Measurements from ENCODE around the gene AP2B1. TPM values are rescaled to one million over a fixed set of nuclear protein-coding genes. Genes with fewer than 3 reads are reported as not detected.

AP2B1 gene
- polyA plus RNA-seq, 1 of the 3 experiments (the other 2 are of a cell fraction), result 97.8 TPM

GRCh38 chr17:35630530-35631148 lies 43.5 kb downstream of the AP2B1 start (continued):
- TF ChIP-seq FOXJ3 (CRISPR knock-in tag; IDR thresholded peaks at IDR 0.05) (no peak), USF1 (IDR thresholded peaks at IDR 0.05; ENCODE audit: borderline replicate concordance, low read depth) (no peak), RCOR1 (IDR thresholded peaks at IDR 0.05; ENCODE audit: low read length) (no peak)

DNA sequence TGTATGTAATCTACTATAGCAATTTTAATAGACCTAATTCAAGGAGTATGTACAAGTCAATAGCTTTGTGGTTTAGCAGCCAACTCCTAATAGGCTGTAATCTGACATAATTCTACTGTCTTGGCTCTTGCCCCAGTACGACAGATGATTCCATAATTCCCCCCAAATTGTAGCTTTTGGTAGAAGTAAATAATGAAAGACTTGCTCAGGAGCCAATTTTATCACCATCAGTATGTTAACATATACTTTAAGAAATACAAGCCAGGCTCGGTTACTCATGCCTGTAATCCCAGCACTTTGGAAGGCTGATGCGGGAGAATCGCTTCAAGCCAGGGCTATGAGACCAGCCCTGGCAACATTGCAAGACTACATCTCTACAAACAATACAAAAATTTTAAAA lies 53.9 kb downstream of the AP2B1 start:
- Histone ChIP-seq H3K36me3 (replicated peaks in 1 of 2; ENCODE audit: control insufficient read depth in 1 of 2, insufficient read depth in 2 of 2, low read length in 1 of 2) (peaks cover 65 to 68% of the 10 kb centered on the region in 2 experiments), H2AFZ (ENCODE audit: low read depth) (no peak overlapping the region), H3K27me3 (ENCODE audit: insufficient read depth) (no peaks in the 10 kb centered on the region), H3K4me2 (no peak overlapping the region), H3F3A (replicated peaks; ENCODE audit: insufficient read depth) (no peaks in the 10 kb centered on the region), H3K79me2 (ENCODE audit: insufficient read depth) (0 out of 2 replicates have a peak, but pooled peaks cover 8% of the 10 kb centered on the region), H3K9ac (no peak overlapping the region), H3K9me2 (no peaks in the 10 kb centered on the region), H3K9me3 (no peaks in the 10 kb centered on the region), H3K27ac (ENCODE audit: low read depth in 2 of 2, low read length in 1 of 2) (no peak overlapping the region), H3K4me3 (ENCODE audit: low read depth in 2 of 2, low read length in 1 of 2) (no peak overlapping the region), H3K4me1 (ENCODE audit: control insufficient read depth in 1 of 2, insufficient read depth in 2 of 2, low read depth in 1 of 2, low read length in 1 of 2) (no peaks in the 10 kb centered on the region), H4K20me1 (ENCODE audit: insufficient read depth) (no peaks in the 10 kb centered on the region; the same call in 1 of the 2 replicates)
- DNase-seq, result no peak
- WGBS (ENCODE audit: low lambda C conversion rate), result 97% methylated on average over 4 of the region's 4 CpGs
- ChIA-PET CTCF (interaction anchor here (1.2 to 1.9 kb wide), 3 partner anchors 105 to 123 kb away, joined by 3 to 11 read pairs (median 4); no protein-coding TSS in a partner anchor), POLR2A (no interaction called here)
- TF ChIP-seq EP300 (IDR thresholded peaks at IDR 0.05; ENCODE audit: borderline replicate concordance in 1 of 2, low read depth in 1 of 2, low read length in 1 of 2), result no peak

GRCh38 chr17:35645923-35646322 lies 58.8 kb downstream of the AP2B1 start:
- H3K9me2 ChIP-seq, result no peaks in the 10 kb centered on the region
- ChIA-PET POLR2A (no interaction called here), CTCF (no interaction called here)
- no peaks in the 10 kb centered on the region for H3K4me1 ChIP-seq (ENCODE audit: control insufficient read depth in 1 of 2, insufficient read depth in 2 of 2, low read depth in 1 of 2, low read length in 1 of 2)
- TF ChIP-seq RAD21 (IDR thresholded peaks at IDR 0.05; ENCODE audit: low read length) (no peak), TCF12 (IDR thresholded peaks at IDR 0.05) (no peak), YY1 (IDR thresholded peaks at IDR 0.05; ENCODE audit: low read depth) (no peak), FOSL2 (IDR thresholded peaks at IDR 0.05; ENCODE audit: borderline replicate concordance, low read depth) (no peak)
- DNase-seq, result no peak
- H3K4me3 ChIP-seq (ENCODE audit: low read depth in 2 of 2, low read length in 1 of 2), result no peak overlapping the region
- H3K9ac ChIP-seq, result no peak overlapping the region
- peaks cover 46 to 60% of the 10 kb centered on the region in 2 experiments for H3K36me3 ChIP-seq (replicated peaks in 1 of 2; ENCODE audit: control insufficient read depth in 1 of 2, insufficient read depth in 2 of 2, low read length in 1 of 2)
- 46% methylated on average over 2 of the region's 2 CpGs for WGBS (ENCODE audit: low lambda C conversion rate)
- H3K27ac ChIP-seq (ENCODE audit: low read depth in 2 of 2, low read length in 1 of 2), result no peak overlapping the region
- peaks cover 12% of the 10 kb centered on the region; the same call in 1 of the 2 replicates for H3K79me2 ChIP-seq (ENCODE audit: insufficient read depth)
- no peaks in the 10 kb centered on the region for H3K9me3 ChIP-seq
- no peak overlapping the region for H3K4me2 ChIP-seq
- H4K20me1 ChIP-seq (ENCODE audit: insufficient read depth), result no peaks in the 10 kb centered on the region; the same call in 1 of the 2 replicates
- no peaks in the 10 kb centered on the region for H3F3A ChIP-seq (replicated peaks; ENCODE audit: insufficient read depth)
- no peaks in the 10 kb centered on the region for H3K27me3 ChIP-seq (ENCODE audit: insufficient read depth)
- no peak overlapping the region for H2AFZ ChIP-seq (ENCODE audit: low read depth)

- no peak for DNase-seq
- peaks cover 6% of the 10 kb centered on the region for H3F3A ChIP-seq (replicated peaks; ENCODE audit: insufficient read depth)
- ChIA-PET CTCF (interaction anchor here (1.0 to 5.5 kb wide), 3 partner anchors 39 to 96 kb away, joined by 3 to 19 read pairs (median 7); no protein-coding TSS in a partner anchor), POLR2A (no interaction called here)
- no peak overlapping the region for H2AFZ ChIP-seq (ENCODE audit: low read depth)
- H3K27ac ChIP-seq (ENCODE audit: low read depth in 2 of 2, low read length in 1 of 2), result no peak overlapping the region
- 100% methylated on average over 1 of the region's 1 CpG for WGBS (ENCODE audit: low lambda C conversion rate)
- H3K79me2 ChIP-seq (ENCODE audit: insufficient read depth), result peaks cover 22% of the 10 kb centered on the region; the same call in 1 of the 2 replicates
- no peaks in the 10 kb centered on the region for H3K9me2 ChIP-seq
- H3K36me3 ChIP-seq (replicated peaks in 1 of 2; ENCODE audit: control insufficient read depth in 1 of 2, insufficient read depth in 2 of 2, low read length in 1 of 2), result peaks cover 33 to 75% of the 10 kb centered on the region in 2 experiments
- TF ChIP-seq PBX3 (IDR thresholded peaks at IDR 0.05), result no peak
- TF ChIP-seq, protein P1, sequence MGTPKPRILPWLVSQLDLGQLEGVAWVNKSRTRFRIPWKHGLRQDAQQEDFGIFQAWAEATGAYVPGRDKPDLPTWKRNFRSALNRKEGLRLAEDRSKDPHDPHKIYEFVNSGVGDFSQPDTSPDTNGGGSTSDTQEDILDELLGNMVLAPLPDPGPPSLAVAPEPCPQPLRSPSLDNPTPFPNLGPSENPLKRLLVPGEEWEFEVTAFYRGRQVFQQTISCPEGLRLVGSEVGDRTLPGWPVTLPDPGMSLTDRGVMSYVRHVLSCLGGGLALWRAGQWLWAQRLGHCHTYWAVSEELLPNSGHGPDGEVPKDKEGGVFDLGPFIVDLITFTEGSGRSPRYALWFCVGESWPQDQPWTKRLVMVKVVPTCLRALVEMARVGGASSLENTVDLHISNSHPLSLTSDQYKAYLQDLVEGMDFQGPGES (IDR thresholded peaks at IDR 0.05; ENCODE audit: low read depth, low read length), result no peak
- no peak for TF ChIP-seq MAX (IDR thresholded peaks at IDR 0.05; ENCODE audit: low read depth)
- TF ChIP-seq TCF12 (IDR thresholded peaks at IDR 0.05), result no peak
- no peak for TF ChIP-seq RFX5 (IDR thresholded peaks at IDR 0.05; ENCODE audit: low read length)
- no peak for TF ChIP-seq SMC3 (IDR thresholded peaks at IDR 0.05; ENCODE audit: low read depth, low read length)
- no peak for TF ChIP-seq NFIC (IDR thresholded peaks at IDR 0.05; ENCODE audit: borderline replicate concordance)
- no peak for TF ChIP-seq CHD2 (IDR thresholded peaks at IDR 0.05; ENCODE audit: low read length, partially characterized antibody)
- no peaks in the 10 kb centered on the region for H3K4me1 ChIP-seq (ENCODE audit: control insufficient read depth in 1 of 2, insufficient read depth in 2 of 2, low read depth in 1 of 2, low read length in 1 of 2)
- no peaks in the 10 kb centered on the region for H3K27me3 ChIP-seq (ENCODE audit: insufficient read depth)
- no peak overlapping the region for H3K9ac ChIP-seq
- no peaks in the 10 kb centered on the region; the same call in 1 of the 2 replicates for H4K20me1 ChIP-seq (ENCODE audit: insufficient read depth)
- no peak overlapping the region for H3K4me2 ChIP-seq
- H3K9me3 ChIP-seq, result no peaks in the 10 kb centered on the region
- H3K4me3 ChIP-seq (ENCODE audit: low read depth in 2 of 2, low read length in 1 of 2), result no peak overlapping the region
Measured at GRCh38 chr17:35651467-35651866, 64.3 kb downstream of the AP2B1 start.
